CD4-positive, alpha-beta T cell treated with Interleukin-4 for 1 hour (primary cell): ENCODE data around the gene SDF4.

Experiments used
- DNase-seq, 2 donors: peaks; one replicate each; pipeline ENCODE4 v3.0.0-alpha.2; 2020 to 2022

The SDF4 gene

DNA sequence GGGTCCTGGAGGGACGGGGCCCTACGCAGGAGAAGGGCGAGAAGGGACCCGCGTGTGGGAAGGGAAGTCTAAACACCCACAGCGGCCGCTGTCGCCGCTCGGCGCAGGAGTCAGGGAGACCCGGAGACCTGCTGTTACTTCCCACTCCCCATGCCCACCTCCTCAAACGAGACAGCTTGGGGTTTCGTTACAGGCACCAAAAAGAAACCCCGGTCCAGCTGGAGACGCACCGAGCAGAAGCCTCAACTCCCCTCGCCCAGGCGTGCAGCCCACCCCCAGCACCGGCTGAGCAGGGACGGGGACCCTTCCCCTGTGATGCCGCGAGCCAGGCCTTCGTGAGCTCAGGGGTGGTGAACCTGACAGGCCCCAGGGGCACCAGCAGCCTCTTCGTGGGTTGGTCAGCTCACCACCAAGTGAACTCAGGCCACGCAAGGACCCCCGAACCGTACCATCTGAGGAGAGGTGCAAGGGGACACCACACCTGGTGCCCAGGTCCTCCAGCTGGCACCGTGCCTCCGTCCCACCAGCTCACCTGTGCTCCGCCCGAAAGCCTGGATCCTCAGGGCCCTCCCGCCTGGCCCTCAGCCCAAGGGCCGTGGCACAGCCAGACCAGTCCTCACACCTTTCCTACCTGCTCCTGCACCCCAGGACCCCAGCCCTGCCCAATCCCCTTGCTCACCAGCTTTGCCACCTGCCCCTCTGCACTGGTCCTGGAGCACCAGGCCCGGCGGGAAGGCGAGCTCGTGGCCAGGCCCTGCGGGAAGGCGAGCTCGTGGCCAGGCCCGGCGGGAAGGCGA is 5.0 kb downstream of the SDF4 start:
- no peak for DNase-seq

- no peak for DNase-seq
Measured at GRCh38 chr1:1225913-1226312, 5.9 kb downstream of the SDF4 start.

DNA sequence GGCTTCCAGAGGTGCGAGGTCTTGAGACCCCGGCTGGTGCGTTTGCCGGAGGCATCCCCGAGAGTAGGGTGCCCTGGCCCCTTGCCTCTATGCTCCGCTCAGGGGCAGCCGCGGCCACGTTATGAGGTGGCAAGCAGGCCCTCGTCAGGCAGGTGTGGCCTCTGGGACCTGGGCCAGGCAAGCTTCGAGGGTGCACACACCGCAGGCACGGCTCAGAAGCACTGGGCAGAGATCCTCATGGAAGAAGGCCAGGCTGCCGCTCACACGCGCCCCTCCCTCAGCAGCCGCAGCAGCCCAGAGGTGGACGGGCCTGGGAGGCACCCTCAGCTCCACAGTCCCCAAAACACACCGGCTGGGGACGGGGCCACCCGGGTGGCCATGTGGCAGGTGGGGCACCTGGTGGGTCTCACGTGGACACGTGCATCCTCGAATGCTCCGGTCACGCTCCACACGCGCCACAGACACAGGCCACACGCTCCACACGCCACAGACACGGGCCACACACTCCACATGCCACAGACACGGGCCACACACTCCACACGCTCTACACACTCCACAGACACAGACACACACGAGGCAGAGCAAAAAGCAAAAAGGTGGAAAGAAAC is 6.5 kb downstream of the SDF4 start:
- no peak for DNase-seq

DNA sequence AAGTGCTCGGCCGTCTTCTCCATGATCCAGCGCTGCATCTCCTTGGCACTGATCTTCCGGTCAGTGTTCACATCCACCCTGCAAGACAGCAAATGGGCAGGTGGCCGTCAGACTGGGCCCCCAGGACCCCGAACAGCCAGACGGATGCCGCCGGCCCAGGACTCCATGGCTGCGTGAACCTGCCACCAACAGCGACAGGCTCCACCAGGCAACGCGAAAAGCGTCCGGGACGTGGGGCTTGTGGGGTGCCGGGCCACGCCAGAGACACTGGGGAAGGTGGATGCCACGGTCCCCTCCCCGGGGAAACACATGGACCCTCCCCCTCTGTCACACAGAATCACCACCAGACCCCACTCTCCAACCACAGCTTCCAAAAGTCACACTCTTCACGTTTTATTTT is 7.9 kb downstream of the SDF4 start:
- DNase-seq, result no peak

DNA sequence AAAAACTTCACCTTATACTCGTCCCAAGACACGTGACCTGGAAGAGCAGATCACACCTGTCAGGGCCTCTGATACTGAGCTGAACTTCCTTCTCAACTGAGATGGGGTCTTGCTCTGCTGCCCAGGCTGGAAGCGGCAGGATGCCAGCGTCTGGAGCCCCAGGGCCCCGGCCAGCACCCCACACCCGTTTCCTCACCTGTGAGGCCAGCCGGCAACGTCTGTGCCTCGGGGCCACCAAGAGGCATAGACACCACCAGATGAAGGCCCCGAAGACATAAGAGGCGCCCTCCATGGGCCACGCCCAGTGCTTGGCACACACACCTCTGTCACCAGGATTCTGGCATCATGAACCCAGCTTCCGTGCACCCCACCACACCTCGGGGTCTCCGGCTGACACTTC is 8.5 kb downstream of the SDF4 start:
- no peak for DNase-seq

DNA sequence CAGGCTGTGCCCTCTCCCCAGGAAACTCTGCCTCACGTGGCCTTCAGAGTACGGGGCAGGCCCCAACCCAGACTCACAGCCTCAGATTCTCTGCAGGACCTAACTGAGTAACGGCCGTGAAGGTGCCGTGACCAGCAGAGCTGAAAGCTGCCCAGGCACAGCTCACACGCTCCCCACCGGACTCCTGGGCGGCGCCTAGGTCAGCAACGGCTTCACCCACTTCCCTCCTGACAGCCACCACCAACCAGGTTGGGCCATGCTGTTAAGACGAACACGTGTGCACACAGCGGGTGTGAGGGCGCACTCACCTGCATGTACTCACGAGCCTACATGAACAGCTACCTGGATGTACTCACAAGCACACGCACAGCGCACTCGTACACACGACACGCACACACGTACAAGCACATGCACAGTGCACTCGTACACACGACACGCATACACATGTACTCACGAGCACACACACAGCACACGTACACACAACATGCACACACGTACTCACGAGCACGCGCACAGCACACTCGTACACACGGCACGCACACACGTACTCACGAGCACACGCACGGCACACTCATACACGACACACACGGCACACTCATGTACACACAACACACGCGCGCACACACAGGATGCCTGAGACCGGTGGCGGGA is 9.1 kb downstream of the SDF4 start:
- DNase-seq, result no peak

- no peak for DNase-seq
Measured at GRCh38 chr1:1221887-1222574, 9.8 kb downstream of the SDF4 start.

DNA sequence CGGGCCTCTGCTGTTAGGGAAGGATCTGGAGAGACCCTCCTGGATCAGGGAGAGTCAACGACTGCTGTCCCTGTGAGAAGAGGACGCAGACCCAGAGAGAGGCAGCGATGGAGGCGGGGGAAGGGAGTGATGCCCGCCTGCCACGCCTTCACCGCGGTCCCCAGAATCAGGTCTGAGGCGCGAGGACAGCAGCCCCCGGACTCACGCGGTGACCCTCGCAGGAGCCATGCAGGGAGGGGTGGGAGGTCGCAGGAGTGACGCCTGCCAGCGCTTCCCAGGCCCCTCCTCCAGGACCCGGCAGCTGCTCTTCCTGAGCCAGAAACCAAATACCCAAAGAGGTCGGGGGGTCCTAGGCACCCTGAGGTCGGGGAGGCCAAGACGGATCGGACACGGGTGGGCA is 11.6 kb downstream of the SDF4 start:
- no peak for DNase-seq

GRCh38 chr1:1219341-1219740 is 12.5 kb downstream of the SDF4 start:
- DNase-seq, result peak; percentile 39 to 78

DNA sequence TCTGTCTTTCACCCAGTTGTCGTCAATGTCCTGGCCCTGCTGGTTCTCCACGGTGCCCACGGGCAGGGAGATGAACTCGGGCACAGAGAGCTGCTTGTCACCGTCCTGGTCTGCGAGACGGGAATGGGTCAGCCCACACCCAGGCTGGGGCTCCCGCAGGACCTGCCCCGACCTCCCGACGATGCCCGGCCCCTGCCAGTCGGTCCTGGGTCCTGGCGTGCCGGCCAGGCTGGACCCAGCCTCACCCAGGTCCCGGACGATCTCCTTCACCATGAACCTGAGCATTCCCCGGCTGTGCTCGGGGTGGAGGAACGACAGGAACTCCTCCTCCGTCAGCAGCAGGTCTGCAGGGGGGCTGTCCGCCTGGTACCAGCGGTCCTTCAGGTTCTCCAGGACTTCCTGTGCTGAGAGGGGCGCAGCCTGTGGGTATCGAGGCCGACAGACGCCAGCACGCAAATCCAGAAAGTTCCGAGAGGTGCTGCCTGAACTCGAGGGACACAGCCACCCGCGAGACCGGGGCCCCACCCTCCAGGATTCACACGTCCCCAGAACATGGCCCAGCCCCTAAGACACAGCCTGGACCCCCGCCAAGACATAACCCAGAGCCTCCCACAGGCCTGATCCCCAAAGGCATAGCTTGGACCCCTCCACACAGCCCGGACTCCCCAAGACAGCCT is 13.1 kb downstream of the SDF4 start:
- DNase-seq, result no peak

DNA sequence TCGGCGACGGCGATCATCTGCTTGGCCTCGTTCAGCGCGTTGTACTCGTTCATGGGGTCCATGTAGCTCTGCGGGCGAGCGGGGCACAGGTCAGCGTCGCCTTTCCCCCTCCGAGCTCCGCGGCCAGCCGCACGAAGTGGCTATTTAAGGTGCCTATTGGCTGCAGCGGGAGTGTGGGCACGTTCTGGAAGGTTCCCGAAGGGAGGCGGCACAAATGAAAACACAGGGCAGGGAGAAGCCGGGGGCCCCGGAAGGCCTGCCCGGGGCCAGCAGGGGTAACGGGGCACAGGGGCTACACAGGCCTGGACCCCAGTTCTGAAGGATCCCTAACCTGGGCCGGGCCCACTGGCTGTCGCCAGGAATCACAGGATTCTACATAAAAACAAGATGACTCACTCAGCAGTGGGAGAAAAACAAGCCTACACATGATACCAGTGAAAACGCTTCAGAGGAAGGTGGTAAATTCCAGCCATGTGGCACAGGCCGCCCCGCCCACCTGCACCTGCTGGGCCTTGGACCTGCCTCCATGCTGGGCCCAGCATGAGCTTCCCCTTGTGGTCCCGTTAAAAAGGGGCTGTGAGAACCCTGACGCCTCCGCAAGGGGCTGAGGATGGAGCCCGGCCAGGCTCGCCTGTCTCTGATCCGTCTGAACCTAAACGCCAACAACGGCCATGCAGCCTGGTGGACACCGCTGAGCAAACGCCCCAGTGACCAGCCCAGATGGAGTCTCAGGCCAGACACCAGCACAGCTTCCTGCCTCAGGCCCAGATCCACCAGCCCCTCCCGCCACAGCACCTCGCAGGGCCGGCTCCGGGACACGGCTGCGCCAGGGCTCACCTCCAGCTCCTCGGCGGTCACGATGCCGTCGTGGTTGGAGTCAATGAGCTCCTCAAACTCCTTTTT is 13.9 kb downstream of the SDF4 start:
- peak in 1 of 2 donors; percentile 66 for DNase-seq

GRCh38 chr1:1216770-1217620 is 14.8 kb downstream of the SDF4 start:
- DNase-seq, result peak; percentile 42 to 83

GRCh38 chr1:1215881-1216605 is 15.8 kb downstream of the SDF4 start:
- no peak for DNase-seq

DNA sequence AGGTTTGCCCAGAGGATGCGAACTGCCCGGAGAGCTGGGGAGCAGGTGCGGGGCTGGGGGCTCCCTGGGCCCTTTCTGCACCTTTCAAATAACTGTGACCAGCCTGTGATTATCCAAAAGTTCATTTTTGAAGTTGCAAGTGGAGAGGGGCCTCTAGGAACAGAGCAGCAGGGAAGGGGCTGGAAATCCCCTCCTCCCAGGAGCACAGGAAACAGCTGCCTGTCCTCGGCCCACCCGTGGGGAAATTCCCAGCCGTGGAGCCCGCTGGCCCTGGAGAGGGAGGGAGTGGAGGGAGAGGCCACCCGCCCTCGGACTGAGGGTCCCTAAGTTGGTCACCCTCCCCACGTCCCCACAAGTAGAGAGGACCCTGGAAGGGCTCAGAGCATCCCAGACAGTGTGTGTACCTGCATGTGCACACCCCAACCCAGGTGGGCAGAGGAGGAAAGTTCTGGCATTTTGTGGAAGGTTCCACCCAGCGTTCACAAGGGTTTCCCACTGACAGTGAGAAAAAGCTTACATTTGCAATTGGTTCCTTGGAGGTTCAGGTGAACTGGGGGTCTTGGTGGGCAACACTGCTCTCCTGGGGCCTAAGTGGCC is 16.6 kb downstream of the SDF4 start:
- peak in 1 of 2 donors; percentile 56 for DNase-seq

DNA sequence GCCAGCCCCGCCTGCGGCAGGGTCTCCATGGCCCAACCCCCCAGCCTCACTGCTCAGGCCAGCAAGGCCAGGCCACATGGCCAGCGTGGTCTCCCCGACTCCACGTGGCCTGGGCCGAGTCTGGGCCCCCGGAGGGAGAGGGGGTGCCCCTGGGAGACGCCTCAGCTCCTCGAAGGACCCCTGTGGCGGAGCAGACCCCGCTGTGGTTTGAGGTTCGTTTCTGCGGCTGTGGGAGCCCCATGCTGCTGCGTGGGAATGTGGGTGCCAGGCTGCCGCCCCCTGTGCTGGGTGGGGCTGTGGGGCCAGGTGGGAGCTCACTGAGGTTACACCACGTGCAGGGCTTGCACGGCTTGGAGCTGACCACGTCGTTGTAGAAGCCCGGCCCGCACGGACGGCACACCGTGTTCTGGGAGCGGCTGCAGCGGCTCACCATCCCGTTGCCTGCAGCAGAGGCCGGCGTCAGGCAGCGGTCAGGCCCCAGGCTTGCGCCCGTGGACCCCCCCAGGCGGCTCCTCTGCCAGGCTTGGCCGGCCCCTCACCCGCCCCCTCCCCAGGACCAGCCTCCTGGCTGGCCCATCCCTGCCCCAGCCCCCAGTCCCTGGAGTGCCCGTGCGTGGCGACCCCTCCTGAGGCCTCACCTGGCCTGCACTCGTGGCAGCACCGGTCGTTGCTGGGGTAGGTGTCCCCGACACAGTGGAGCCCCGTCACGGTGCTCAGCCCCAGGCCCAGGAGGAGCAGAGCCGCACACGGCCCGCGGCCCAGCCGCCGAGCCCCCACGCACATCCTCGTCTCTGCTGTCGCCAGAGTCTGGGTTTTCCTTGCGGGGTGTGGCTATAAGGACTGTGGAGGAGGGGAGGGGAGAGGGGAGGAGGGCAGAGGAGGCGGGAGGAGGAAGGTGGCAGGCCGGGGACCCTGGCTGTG is 18.2 kb downstream of the SDF4 start, which contains the start of gene TNFRSF4:
Gene TNFRSF4, minus strand, starts transcription at position 809 of the 921 bp plus-strand sequence. Its CDS starts 26 bp downstream, at position 783.
- peak; percentile 42 to 59 for DNase-seq

DNA sequence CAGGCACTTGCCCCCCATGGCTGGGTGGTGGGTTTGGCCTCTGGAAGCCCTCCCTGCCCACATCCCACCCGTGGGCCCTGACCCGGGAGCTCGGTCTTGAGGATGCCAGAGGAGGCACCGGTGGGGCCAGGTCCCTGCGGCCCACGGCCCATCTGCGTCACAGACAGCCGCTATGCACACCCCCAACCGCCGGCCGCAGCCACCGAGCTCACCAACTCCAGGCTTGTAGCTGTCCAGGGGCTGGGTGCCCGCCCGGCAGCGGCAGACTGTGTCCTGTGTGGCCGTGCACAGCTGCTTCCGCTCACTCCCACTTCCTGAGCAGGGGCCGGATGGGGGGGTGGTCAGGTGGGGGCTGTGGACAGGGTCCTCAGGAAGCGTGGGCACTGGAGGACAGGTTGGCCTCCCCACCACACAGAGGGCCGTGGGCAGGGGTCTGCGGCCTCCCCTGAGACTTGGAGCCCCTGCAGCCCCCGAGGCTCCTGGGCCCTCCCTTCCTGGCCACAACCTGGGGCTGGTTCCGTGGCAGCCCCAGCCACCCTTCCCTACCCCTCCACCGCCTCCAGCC is 18.9 kb downstream of the SDF4 start:
- DNase-seq, result peak; percentile 52 to 60

DNA sequence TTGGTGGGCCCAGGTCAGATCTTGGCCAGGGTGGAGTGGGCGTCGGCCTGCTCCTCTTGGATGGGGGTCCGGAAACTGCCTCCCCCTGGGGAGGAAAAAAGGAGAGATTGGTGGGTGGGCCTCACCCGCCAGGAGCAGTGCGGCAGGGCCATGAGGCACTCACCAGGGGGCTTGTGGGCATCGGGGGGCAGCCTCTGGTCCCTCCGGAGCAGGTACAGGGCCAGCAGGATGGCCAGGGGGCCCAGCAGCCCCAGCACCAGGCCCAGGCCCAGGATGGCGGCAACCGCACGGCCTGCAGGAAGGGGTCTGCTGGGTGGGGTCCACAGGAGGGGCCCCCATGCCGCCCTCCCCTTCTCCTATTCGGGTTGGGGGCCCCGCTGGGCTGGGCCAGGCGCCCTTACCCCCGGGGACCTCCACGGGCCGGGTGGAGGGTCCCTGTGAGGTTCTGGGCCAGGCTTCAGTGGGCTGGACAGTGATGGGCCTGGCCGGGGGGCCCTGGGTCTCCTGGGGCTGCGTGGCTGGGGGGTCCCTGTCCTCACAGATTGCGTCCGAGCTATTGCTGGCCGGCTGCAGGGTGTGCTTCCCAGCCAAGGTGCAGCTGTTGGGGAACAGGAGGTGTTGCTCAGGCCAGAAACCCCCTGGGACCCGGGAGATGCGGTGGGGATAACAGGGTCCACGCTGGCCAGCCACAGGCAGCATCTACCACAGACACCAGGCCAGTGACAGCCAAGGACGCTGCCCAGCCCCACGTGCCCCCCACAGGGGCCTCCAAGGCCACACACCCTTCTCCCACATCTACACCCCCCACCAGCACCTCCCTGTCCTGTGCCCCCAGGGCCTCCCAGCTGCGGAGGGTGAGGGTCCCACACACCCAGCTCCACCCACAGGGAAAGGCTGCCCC is 20.0 kb downstream of the SDF4 start:
- DNase-seq, result no peak
